Measurements from ENCODE around the gene CAND1.

DNA sequence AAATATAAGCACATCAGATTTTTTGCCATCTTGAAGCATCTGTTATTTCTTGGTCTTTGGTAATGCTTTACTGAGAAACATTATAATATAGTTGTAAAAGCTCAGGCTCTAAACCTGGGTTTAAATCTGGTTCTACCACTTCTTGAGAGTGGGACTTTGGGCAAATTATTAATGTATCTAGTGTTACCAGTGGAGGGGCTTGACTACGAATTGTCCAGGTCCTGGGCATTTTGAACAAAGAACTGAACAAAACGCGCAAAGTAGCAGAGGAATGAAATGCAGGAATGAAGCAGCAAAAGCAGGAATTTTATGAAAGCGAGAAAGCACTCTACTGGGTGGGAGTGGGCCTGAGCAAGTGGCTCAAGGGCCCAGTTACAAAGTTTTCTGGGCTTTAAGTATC lies 50.8 kb downstream of the CAND1 start:
- TF ChIP-seq, protein P1, sequence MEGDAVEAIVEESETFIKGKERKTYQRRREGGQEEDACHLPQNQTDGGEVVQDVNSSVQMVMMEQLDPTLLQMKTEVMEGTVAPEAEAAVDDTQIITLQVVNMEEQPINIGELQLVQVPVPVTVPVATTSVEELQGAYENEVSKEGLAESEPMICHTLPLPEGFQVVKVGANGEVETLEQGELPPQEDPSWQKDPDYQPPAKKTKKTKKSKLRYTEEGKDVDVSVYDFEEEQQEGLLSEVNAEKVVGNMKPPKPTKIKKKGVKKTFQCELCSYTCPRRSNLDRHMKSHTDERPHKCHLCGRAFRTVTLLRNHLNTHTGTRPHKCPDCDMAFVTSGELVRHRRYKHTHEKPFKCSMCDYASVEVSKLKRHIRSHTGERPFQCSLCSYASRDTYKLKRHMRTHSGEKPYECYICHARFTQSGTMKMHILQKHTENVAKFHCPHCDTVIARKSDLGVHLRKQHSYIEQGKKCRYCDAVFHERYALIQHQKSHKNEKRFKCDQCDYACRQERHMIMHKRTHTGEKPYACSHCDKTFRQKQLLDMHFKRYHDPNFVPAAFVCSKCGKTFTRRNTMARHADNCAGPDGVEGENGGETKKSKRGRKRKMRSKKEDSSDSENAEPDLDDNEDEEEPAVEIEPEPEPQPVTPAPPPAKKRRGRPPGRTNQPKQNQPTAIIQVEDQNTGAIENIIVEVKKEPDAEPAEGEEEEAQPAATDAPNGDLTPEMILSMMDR (IDR thresholded peaks at IDR 0.05; ENCODE audit: low read depth, low read length, missing input control): no peak
- TF ChIP-seq JUND (IDR thresholded peaks at IDR 0.05): no peak
- TF ChIP-seq RAD21 (IDR thresholded peaks at IDR 0.05): no peak
